Astrocyte of the spinal cord (primary cell): ENCODE measurements around the gene RAMP3.

Experiments used
- DNase-seq: peaks from one replicate; pipeline ENCODE4 v3.0.0; 2011; ENCODE audit warnings: low read depth, low spot score
- H3K4me3 ChIP-seq: 2 replicates; pipeline ENCODE4 v1.5.1; 2011; ENCODE audit warnings: low read depth, mild to moderate bottlenecking, low read length, moderate library complexity
- CTCF ChIP-seq: IDR thresholded peaks from 2 replicates; pipeline ENCODE4 v1.5.1; 2012; ENCODE audit warnings: low read depth, mild to moderate bottlenecking, low read length, inconsistent platforms
- in situ Hi-C: cut with HindIII; loops from 2 replicates; pipeline ENCODE4 v1.10.0; 2017; ENCODE audit warnings: low sequenced_read_pairs

Gene RAMP3

GRCh38 chr7:45190406-45191165, 33.0 kb downstream of the RAMP3 start:
- in situ Hi-C loops: no loop called here
- H3K4me3 ChIP-seq: no peak overlapping the region
- no peak for DNase-seq
- no peak for TF ChIP-seq CTCF

GRCh38 chr7:45191396-45191795, 33.8 kb downstream of the RAMP3 start:
- DNase-seq: no peak
- no peak for TF ChIP-seq CTCF
- in situ Hi-C loops: no loop called here
- no peak overlapping the region for H3K4me3 ChIP-seq

- H3K4me3 ChIP-seq: no peak overlapping the region
- TF ChIP-seq CTCF: no peak
- no peak for DNase-seq
- in situ Hi-C loops: no loop called here
Observed at GRCh38 chr7:45192621-45193041, 35.0 kb downstream of the RAMP3 start.

GRCh38 chr7:45193828-45194227, 36.2 kb downstream of the RAMP3 start:
- H3K4me3 ChIP-seq: no peak overlapping the region
- TF ChIP-seq CTCF: no peak
- in situ Hi-C loops: no loop called here
- DNase-seq: no peak

- TF ChIP-seq CTCF: no peak
- no peak for DNase-seq
- no peak overlapping the region for H3K4me3 ChIP-seq
- in situ Hi-C loops: no loop called here
Observed at GRCh38 chr7:45196374-45196773, 38.8 kb downstream of the RAMP3 start.

DNA sequence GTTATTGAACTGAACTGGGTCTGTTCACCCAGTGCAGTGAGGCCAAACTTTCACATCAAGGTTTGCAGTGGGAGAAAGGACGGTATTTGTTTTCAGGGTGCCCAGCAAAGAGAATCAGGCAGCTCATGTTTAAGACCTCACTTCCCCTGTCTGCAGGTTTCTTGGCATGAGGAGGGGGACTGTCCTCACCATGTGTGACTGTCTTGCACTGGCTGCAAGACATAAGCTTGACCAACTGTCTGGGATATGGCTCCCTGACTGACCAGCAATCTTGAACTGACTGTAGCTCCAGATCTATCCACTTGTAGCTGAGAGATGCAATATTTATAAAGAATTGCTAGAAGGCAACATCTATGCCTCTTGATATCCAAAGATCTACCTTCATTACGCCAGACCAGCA, 39.9 kb downstream of the RAMP3 start:
- no peak for TF ChIP-seq CTCF
- in situ Hi-C loops: no loop called here
- no peak overlapping the region for H3K4me3 ChIP-seq
- no peak for DNase-seq
